GM12892 (cell line): ENCODE results near the gene GAS2L3.

Source experiments
- DNase-seq: peaks from one replicate; pipeline ENCODE4 v3.0.0; 2011; ENCODE audit not compliant: insufficient read length
- FAIRE-seq: peaks from 2 replicates; lab custom pipeline; 2011; peaks lifted over from hg19 to GRCh38; lab: Jason Lieb, UNC
- POLR2A ChIP-seq: IDR thresholded peaks from 2 replicates; pipeline ENCODE4 v1.6.1; 2011; ENCODE audit warnings: low read depth, low read length, control low read depth
- POLR2AphosphoS5 ChIP-seq: IDR thresholded peaks from 2 replicates; pipeline ENCODE4 v1.6.1; 2011; ENCODE audit warnings: low read depth, low read length, control low read depth
- TAF1 ChIP-seq: IDR thresholded peaks from 2 replicates; pipeline ENCODE4 v1.6.1; 2011; ENCODE audit warnings: low read depth, mild to moderate bottlenecking, control low read depth, low read length, borderline replicate concordance

The GAS2L3 gene

GRCh38 chr12:100672075-100672592 is 98.7 kb downstream of the GAS2L3 start:
- no peak for FAIRE-seq
- DNase-seq = peak; percentile 32
- no peak for TF ChIP-seq POLR2AphosphoS5
- no peak for TF ChIP-seq TAF1
- no peak for TF ChIP-seq POLR2A

DNA sequence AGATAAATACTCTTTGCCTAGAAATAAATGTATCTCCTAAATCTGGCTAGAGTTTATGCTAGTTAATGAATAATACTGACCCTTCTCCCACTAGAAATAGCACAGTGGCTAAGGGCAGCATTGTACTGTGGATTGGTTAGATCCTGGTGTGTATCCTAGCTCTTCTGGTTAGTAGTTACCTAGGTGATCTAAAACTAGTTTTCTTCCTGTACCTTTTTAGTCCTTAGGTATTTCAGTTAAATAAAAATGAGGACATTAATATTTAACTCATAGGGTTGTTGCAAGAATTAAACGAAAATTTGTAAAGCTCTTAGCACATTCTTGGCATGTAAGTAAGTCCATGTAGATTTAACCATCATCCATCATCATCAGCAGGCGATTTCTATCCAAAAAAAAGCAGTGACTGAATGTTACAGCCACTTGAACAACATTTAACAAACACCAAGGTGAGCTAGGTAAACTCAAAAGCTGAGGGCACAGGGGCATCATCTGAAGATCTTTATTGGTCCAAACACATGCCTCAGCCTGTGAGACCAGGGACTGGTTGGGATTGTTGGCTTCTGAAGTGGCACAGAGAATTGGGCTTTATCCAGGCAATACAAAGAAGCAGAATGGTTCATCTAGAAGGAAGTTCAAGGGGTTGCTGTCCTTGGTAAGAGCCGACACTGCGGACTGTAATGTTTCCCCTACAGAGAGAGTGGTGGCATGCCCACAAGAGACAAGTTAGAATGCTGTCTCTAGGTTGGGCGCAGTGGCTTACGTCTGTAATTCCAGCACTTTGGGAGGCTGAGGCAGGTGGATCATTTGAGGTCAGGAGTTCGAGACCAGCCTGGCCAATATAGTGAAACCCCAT is 100.8 kb downstream of the GAS2L3 start:
- FAIRE-seq (no peak), DNase-seq (no peak)
- no peak for TF ChIP-seq TAF1
- no peak for TF ChIP-seq POLR2A
- TF ChIP-seq POLR2AphosphoS5 = no peak
